Sigmoid colon (tissue), 7 donors: Measurements from ENCODE around the gene AFDN. TPM values are rescaled to one million over a fixed set of nuclear protein-coding genes. Genes with fewer than 3 reads are reported as not detected.

Source experiments
- DNase-seq: peaks from one replicate; pipeline ENCODE4 v3.0.0-alpha.2; 2019
- H3K27ac ChIP-seq, 4 donors: fragments of 200-600 bp; sonication (generic); one replicate each; pipeline ENCODE4 v1.5.1; 2016 to 2019; ENCODE audit warnings: mild to moderate bottlenecking in 1 of 4
- H3K27me3 ChIP-seq, 3 donors: fragments of 200-600 bp; sonication (generic); one replicate each; pipeline ENCODE4 v1.5.1; 2019; ENCODE audit warnings: mild to moderate bottlenecking in 1 of 3
- H3K36me3 ChIP-seq, 4 donors: fragments of 200-600 bp; sonication (generic); one replicate each; pipeline ENCODE4 v1.5.1; 2016 to 2019
- H3K4me1 ChIP-seq, 4 donors: fragments of 200-600 bp; sonication (generic); one replicate each; pipeline ENCODE4 v1.5.1; 2017 to 2019
- H3K4me3 ChIP-seq, 4 donors: fragments of 200-600 bp; sonication (generic); one replicate each; pipeline ENCODE4 v1.5.1; 2017 to 2019; ENCODE audit warnings: mild to moderate bottlenecking in 2 of 4, moderate library complexity in 1 of 4
- H3K9me3 ChIP-seq, 4 donors: fragments of 200-600 bp in 3 of 4; sonication (generic) in 3 of 4; one replicate each; pipeline versions ENCODE4 v1.5.1 to v1.6.1; 2013 to 2019
- CTCF ChIP-seq, 4 experiments: fragments of 450-650 bp in 3 of 4; fragments of 200-600 bp in 1 of 4; IDR thresholded peaks; one replicate each; pipeline ENCODE4 v1.5.1; 2016 to 2019; ENCODE audit warnings: antibody characterized with exemption in 4 of 4, mild to moderate bottlenecking in 3 of 4, moderate library complexity in 2 of 4
- EP300 ChIP-seq, 4 donors: sonication (generic); formaldehyde crosslinking; IDR thresholded peaks; one replicate each; pipeline ENCODE4 v1.6.1; 2017; ENCODE audit warnings: antibody characterized with exemption in 4 of 4
- POLR2A ChIP-seq, 2 donors: fragments of 450-650 bp; IDR thresholded peaks; one replicate each; pipeline ENCODE4 v1.6.1; 2016; ENCODE audit warnings: antibody characterized with exemption in 2 of 2, mild to moderate bottlenecking in 2 of 2, moderate library complexity in 2 of 2
- POLR2AphosphoS5 ChIP-seq, 4 donors: sonication (generic); formaldehyde crosslinking; IDR thresholded peaks; one replicate each; pipeline ENCODE4 v1.6.1; 2017; ENCODE audit warnings: antibody characterized with exemption in 4 of 4
- WGBS, 2 donors: extraction: QIAGEN DNeasy Blood & Tissue Kit; methylation state at CpG; one replicate each; pipeline ENCODE4 v1.1.7; 2013; 5-methylcytosine and 5-hydroxymethylcytosine counted together
- intact Hi-C: fragments of 100-400 bp; cut with DNase I; formaldehyde crosslinking; loops from one replicate; pipeline ENCODE4 v1.15.1; 2023
- polyA plus RNA-seq, 3 donors: library from polyadenylated mRNA; stranded (reverse); fragments of 200-250 nt; gene quantifications; one replicate each; pipeline ENCODE4 v1.2.3, GENCODE V29; 2013
- total RNA-seq, 4 donors: library from RNA; depleted of rRNA; stranded (reverse); fragments of >200 nt; gene quantifications; one replicate each; pipeline ENCODE4 v1.1.0, GENCODE V29; 2016
- donor health status: healthy with polysubstance abuse.
- donor health status: Bipolar disorder and iron deficiency.
- donor health status: healthy.

Gene AFDN
- total and polyA plus RNA-seq, 7 donors, result 43.2 to 104 (median 83.6) TPM

DNA sequence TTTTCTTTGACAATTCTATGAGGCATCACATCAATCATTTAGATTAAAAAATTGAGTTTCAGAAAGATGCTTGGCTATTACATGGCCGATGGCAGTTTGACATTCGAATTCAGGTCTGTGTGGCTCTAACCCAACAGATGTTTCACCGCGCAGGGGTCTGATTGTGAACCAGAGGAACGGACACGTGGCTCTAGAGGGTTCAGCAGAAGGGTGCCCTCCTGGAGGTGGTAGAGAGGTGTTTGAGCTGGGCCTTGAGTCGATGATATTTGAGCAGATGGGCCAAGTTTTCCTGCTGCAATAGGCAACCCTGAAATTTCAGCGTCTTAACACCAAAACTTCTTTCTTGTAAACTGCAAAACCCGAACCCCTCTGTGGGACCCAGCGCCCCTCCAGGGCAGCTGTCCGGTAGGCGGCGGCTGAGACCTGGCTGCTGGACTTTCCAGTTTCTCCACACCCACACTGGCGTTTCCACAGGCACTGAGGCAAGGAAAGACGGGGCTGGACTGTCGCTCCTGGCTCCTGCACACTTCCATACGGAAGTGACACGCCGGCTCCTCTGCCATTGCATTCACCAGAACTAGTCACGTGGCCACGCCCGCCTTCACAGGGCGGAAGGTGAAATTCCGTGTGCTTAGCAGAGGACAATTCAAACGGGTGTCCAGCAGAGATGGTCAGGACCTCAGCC is 11.3 kb upstream of the AFDN start:
- Histone ChIP-seq H3K4me3 (no peak overlapping the region), H3K9me3 (no peaks in the 10 kb centered on the region), H3K36me3 (no peaks in the 10 kb centered on the region), H3K27me3 (no peaks in the 10 kb centered on the region), H3K27ac (no peak overlapping the region), H3K4me1 (no peaks in the 10 kb centered on the region)
- TF ChIP-seq POLR2A (IDR thresholded peaks at IDR 0.05) (no peak), CTCF (IDR thresholded peaks at IDR 0.05) (no peak), POLR2AphosphoS5 (IDR thresholded peaks at IDR 0.05) (no peak), EP300 (IDR thresholded peaks at IDR 0.05) (no peak)
- intact Hi-C loops, result no loop called here
- no peak for DNase-seq
- WGBS, 2 donors, result 81 to 85% methylated on average over 25 of the region's 25 CpGs

GRCh38 chr6:167817016-167817415 is 9.7 kb upstream of the AFDN start:
- H3K27ac ChIP-seq, result no peak overlapping the region
- WGBS, 2 donors, result 92 to 94% methylated on average over 4 of the region's 4 CpGs
- intact Hi-C loops, result no loop called here
- H3K27me3 ChIP-seq, result no peaks in the 10 kb centered on the region
- H3K4me3 ChIP-seq, result no peak overlapping the region
- no peaks in the 10 kb centered on the region for H3K4me1 ChIP-seq
- DNase-seq, result no peak
- H3K9me3 ChIP-seq, result no peaks in the 10 kb centered on the region
- TF ChIP-seq EP300 (IDR thresholded peaks at IDR 0.05) (no peak), CTCF (IDR thresholded peaks at IDR 0.05) (no peak), POLR2AphosphoS5 (IDR thresholded peaks at IDR 0.05) (no peak), POLR2A (IDR thresholded peaks at IDR 0.05) (no peak)
- H3K36me3 ChIP-seq, result no peaks in the 10 kb centered on the region

- no peaks in the 10 kb centered on the region for H3K27me3 ChIP-seq
- TF ChIP-seq EP300 (IDR thresholded peaks at IDR 0.05) (no peak), POLR2AphosphoS5 (IDR thresholded peaks at IDR 0.05) (no peak), POLR2A (IDR thresholded peaks at IDR 0.05) (no peak), CTCF (IDR thresholded peaks at IDR 0.05) (no peak)
- 32 to 63% methylated on average over 1 of the region's 1 CpG for WGBS, 2 donors
- no peak overlapping the region for H3K27ac ChIP-seq
- no peak for DNase-seq
- H3K9me3 ChIP-seq, result no peaks in the 10 kb centered on the region
- intact Hi-C loops, result no loop called here
- no peaks in the 10 kb centered on the region for H3K36me3 ChIP-seq
- no peaks in the 10 kb centered on the region for H3K4me1 ChIP-seq
- H3K4me3 ChIP-seq, result no peak overlapping the region
Observed at GRCh38 chr6:167817729-167818128, 9.0 kb upstream of the AFDN start.

GRCh38 chr6:167819576-167819975 is 7.1 kb upstream of the AFDN start:
- Histone ChIP-seq H3K36me3 (no peaks in the 10 kb centered on the region), H3K27ac (no peak overlapping the region), H3K9me3 (no peaks in the 10 kb centered on the region), H3K27me3 (no peaks in the 10 kb centered on the region), H3K4me1 (peaks cover 0 to 3% (median 0%) of the 10 kb centered on the region in 4 donors), H3K4me3 (no peak overlapping the region)
- DNase-seq, result no peak
- TF ChIP-seq CTCF (IDR thresholded peaks at IDR 0.05) (no peak), EP300 (IDR thresholded peaks at IDR 0.05) (no peak), POLR2A (IDR thresholded peaks at IDR 0.05) (no peak), POLR2AphosphoS5 (IDR thresholded peaks at IDR 0.05) (no peak)
- WGBS, 2 donors, result 58 to 76% methylated on average over 11 of the region's 11 CpGs
- intact Hi-C loops, result no loop called here

DNA sequence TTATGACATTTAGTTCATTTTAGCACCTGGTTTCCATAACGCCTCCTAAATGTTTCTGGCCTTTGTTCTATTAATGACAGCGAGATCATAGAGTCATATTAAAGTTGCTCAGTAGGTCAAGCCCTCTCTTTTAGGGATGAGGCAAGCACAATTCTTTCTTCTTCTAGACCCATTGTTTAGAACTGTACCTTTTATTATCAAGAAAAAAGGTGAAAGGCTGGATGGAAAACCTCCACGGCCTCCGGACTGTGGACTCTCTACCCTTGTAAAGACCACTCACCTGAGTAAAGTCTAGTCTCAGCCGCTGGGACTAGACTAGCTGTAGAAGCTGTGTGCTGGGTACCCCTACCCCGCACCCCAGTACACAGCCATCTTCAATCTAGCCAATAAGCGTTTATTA is 6.0 kb upstream of the AFDN start:
- Histone ChIP-seq H3K4me3 (no peak overlapping the region), H3K27ac (no peak overlapping the region), H3K36me3 (no peaks in the 10 kb centered on the region), H3K27me3 (no peaks in the 10 kb centered on the region), H3K9me3 (no peaks in the 10 kb centered on the region), H3K4me1 (peaks cover 0 to 14% (median 6%) of the 10 kb centered on the region in 4 donors)
- no peak for DNase-seq
- 93 to 94% methylated on average over 7 of the region's 7 CpGs for WGBS, 2 donors
- TF ChIP-seq CTCF (IDR thresholded peaks at IDR 0.05), result no peak
- no peak for TF ChIP-seq EP300 (IDR thresholded peaks at IDR 0.05)
- TF ChIP-seq POLR2A (IDR thresholded peaks at IDR 0.05), result no peak
- no peak for TF ChIP-seq POLR2AphosphoS5 (IDR thresholded peaks at IDR 0.05)
- intact Hi-C loops, result no loop called here
